Ovary (tissue), 9 donors: ENCODE measurements around the gene RYR1. TPM values are rescaled to one million over a fixed set of nuclear protein-coding genes. Genes with fewer than 3 reads are reported as not detected.

Source experiments
- DNase-seq, 5 donors: peaks; one replicate each; pipeline ENCODE4 v3.0.0-alpha.2; 2019 to 2020
- H3K27ac ChIP-seq, 2 donors: fragments of 200-600 bp; one replicate each; pipeline versions ENCODE4 v1.5.1 to v1.8.0; 2019 to 2022
- H3K27me3 ChIP-seq: fragments of 200-600 bp; one replicate; pipeline ENCODE4 v1.8.0; 2022
- H3K36me3 ChIP-seq: fragments of 200-600 bp; sonication (generic); one replicate; pipeline ENCODE4 v1.5.1; 2019
- H3K4me1 ChIP-seq: one replicate; pipeline ENCODE4 v1.8.1; 2013; ENCODE audit warnings: mild to moderate bottlenecking, moderate library complexity; ENCODE audit not compliant: insufficient read depth
- H3K4me3 ChIP-seq: fragments of 200-600 bp; sonication (generic); one replicate; pipeline ENCODE4 v1.5.1; 2017
- H3K9me3 ChIP-seq, 2 donors: fragments of 200-600 bp in 1 of 2; sonication (generic) in 1 of 2; one replicate each; pipeline versions ENCODE4 v1.5.1 to v1.8.1; 2013 to 2019; ENCODE audit warnings: mild to moderate bottlenecking in 1 of 2, moderate library complexity in 1 of 2
- EP300 ChIP-seq: sonication (generic); formaldehyde crosslinking; IDR thresholded peaks from one replicate; pipeline ENCODE4 v1.6.1; 2017; ENCODE audit warnings: antibody characterized with exemption
- POLR2A ChIP-seq: fragments of 450-650 bp; IDR thresholded peaks from one replicate; pipeline ENCODE4 v1.6.1; 2017; ENCODE audit warnings: antibody characterized with exemption, mild to moderate bottlenecking, moderate library complexity
- WGBS, 3 donors: extraction: QIAGEN DNeasy Blood & Tissue Kit in 1 of 3; methylation state at CpG; one replicate each; pipeline versions ENCODE4 v1.1.5 to v1.1.7; 2013 to 2017; 5-methylcytosine and 5-hydroxymethylcytosine counted together
- intact Hi-C, 4 donors: fragments of 100-400 bp; cut with DNase I; formaldehyde crosslinking; loops; one replicate each; pipeline versions ENCODE4 v1.11.0 to v1.15.1; 2022 to 2023
- polyA plus RNA-seq, 2 donors: library from polyadenylated mRNA; stranded (reverse); fragments of 200-250 nt in 1 of 2; fragments of 350-450 nt in 1 of 2; fragmentation: Illumina TruSeq in 1 of 2; extraction: RNeasy Lipid Tissue Mini Kit (QIAGEN cat#74804) in 1 of 2; gene quantifications; one replicate each; pipeline ENCODE4 v1.2.3, GENCODE V29; 2013 to 2014
- total RNA-seq, 7 donors: library from RNA; depleted of rRNA in 2 of 7; stranded (reverse); fragments of >200 nt in 2 of 7; fragmentation: NEBNext Ultra II Directional in 3 of 7; extraction: Animal tissue kit (Norgen Biotek cat#: 25700) in 3 of 7; gene quantifications; one replicate each; pipeline versions ENCODE4 v1.1.0 to v1.2.4, GENCODE V29; 2016 to 2023
- TF ChIP-seq, protein P1 (sequence below), 3 donors: fragments of 450-650 bp in 2 of 3; fragments of 200-600 bp in 1 of 3; IDR thresholded peaks; one replicate each; pipeline versions ENCODE4 v1.5.1 to v1.8.0; 2016 to 2022; ENCODE audit warnings: antibody characterized with exemption in 3 of 3, mild to moderate bottlenecking in 1 of 3
- donor health status: DM: no; HTN: no; CAD: no; lungs with moderate emphysema.
- donor health status: DM: no; HTN: no; CAD: no.
- donor health status: Bipolar disorder and iron deficiency.
- donor health status: DM: yes; HTN: yes; CAD: no.
- donor health status: DM: no; HTN: no; CAD: no.
- donor health status: DM: yes; HTN: yes; CAD: no.

The RYR1 gene
- total and polyA plus RNA-seq, 9 donors = 0.57 to 2.6 (median 1.0) TPM

DNA sequence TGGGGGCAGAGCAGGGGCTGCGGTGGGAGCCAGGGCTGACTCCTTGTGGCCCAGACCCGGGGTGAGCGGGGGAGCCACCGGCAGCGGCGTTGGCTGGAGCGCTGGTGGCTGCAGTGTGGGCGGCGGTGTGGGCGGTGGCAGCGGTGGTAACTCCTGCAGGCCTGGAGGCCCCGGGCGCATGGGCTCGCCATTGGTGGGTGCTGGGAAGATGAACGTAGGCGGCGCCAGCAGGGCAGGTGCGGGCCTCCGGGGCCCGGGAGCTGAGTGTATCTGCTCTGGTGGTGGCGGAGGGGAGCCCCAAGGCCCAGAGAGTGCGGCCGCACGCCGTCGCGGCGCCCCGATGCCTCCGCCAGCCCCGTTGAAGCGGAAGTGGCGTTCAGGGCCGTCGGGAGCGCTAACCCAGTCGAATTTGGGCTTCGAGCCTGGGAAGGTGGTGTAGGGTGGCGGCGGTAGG, 47.7 kb upstream of the RYR1 start:
- no peaks in the 10 kb centered on the region for H3K27me3 ChIP-seq
- DNase-seq = peak in 1 of 5 donors; percentile 30
- H3K4me3 ChIP-seq = no peak overlapping the region
- intact Hi-C loops = loop anchor here in 1 of 4 donors (2.0 kb wide), 1 partner anchor 15 kb away; no protein-coding TSS in a partner anchor
- H3K9me3 ChIP-seq = no peaks in the 10 kb centered on the region
- H3K36me3 ChIP-seq = no peaks in the 10 kb centered on the region
- no peak overlapping the region for H3K27ac ChIP-seq
- TF ChIP-seq, protein P1, sequence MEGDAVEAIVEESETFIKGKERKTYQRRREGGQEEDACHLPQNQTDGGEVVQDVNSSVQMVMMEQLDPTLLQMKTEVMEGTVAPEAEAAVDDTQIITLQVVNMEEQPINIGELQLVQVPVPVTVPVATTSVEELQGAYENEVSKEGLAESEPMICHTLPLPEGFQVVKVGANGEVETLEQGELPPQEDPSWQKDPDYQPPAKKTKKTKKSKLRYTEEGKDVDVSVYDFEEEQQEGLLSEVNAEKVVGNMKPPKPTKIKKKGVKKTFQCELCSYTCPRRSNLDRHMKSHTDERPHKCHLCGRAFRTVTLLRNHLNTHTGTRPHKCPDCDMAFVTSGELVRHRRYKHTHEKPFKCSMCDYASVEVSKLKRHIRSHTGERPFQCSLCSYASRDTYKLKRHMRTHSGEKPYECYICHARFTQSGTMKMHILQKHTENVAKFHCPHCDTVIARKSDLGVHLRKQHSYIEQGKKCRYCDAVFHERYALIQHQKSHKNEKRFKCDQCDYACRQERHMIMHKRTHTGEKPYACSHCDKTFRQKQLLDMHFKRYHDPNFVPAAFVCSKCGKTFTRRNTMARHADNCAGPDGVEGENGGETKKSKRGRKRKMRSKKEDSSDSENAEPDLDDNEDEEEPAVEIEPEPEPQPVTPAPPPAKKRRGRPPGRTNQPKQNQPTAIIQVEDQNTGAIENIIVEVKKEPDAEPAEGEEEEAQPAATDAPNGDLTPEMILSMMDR (IDR thresholded peaks at IDR 0.05) = no peak
- TF ChIP-seq POLR2A = no peak
- no peak for TF ChIP-seq EP300
- peaks cover 10% of the 10 kb centered on the region for H3K4me1 ChIP-seq
- 61 to 78% (median 74%) methylated on average over 38 to 40 of the region's 40 CpGs for WGBS, 3 donors

- TF ChIP-seq EP300 (no peak), POLR2A (no peak)
- TF ChIP-seq, protein P1 (IDR thresholded peaks at IDR 0.05) = no peak
- Histone ChIP-seq H3K27ac (no peak overlapping the region), H3K27me3 (no peaks in the 10 kb centered on the region), H3K4me3 (no peak overlapping the region), H3K4me1 (peaks cover 10% of the 10 kb centered on the region), H3K36me3 (no peaks in the 10 kb centered on the region), H3K9me3 (no peaks in the 10 kb centered on the region)
- 47 to 63% (median 58%) methylated on average over 57 to 61 of the region's 61 CpGs for WGBS, 3 donors
- peak in 2 of 5 donors; percentile 42 to 45 for DNase-seq
- intact Hi-C loops = loop anchor here in 1 of 4 donors (2.0 kb wide), 1 partner anchor 14 kb away; no protein-coding TSS in a partner anchor
These were observed 47.1 kb upstream of the RYR1 start for GRCh38 chr19:38386300-38386970.

GRCh38 chr19:38386971-38387549, 46.4 kb upstream of the RYR1 start:
- DNase-seq = peak in 2 of 5 donors; percentile 41 to 48
- no peak overlapping the region for H3K27ac ChIP-seq
- 4 to 13% (median 9%) methylated on average over 32 to 36 of the region's 36 CpGs for WGBS, 3 donors

More at GRCh38 chr19:38386971-38387549, 46.4 kb upstream of the RYR1 start:
- H3K4me3 ChIP-seq = peak overlapping the region; percentile 52
- intact Hi-C loops = loop anchor here in 1 of 4 donors (2.0 kb wide), 1 partner anchor 14 kb away; no protein-coding TSS in a partner anchor
- TF ChIP-seq POLR2A (no peak), EP300 (no peak)
- TF ChIP-seq, protein P1 (IDR thresholded peaks at IDR 0.05) = no peak
- H3K4me1 ChIP-seq = peaks cover 10% of the 10 kb centered on the region
- H3K9me3 ChIP-seq = no peaks in the 10 kb centered on the region
- no peaks in the 10 kb centered on the region for H3K27me3 ChIP-seq
- H3K36me3 ChIP-seq = no peaks in the 10 kb centered on the region
